Endothelial cell of umbilical vein (primary cell): ENCODE results near the gene PRC1. TPM values are rescaled to one million over a fixed set of nuclear protein-coding genes. Genes with fewer than 3 reads are reported as not detected.

ENCODE experiments used
- BruUV-seq: library from RNA; stranded (reverse); fragments of 400-500 nt; replicated peaks from 2 replicates; lab custom pipeline; 2021; lab: Mats Ljungman, UMichigan
- CTCF ChIA-PET: fragments of 300-600, 350-600 bp; sonication (Branson Sonifier 250); formaldehyde crosslinking; loops from one replicate; lab custom pipeline; 2021; ENCODE audit warnings: antibody characterized with exemption, inconsistent platforms; lab: Charles Lee
- POLR2A ChIA-PET: fragments of 300-600, 350-600 bp; sonication (Branson Sonifier 250); formaldehyde crosslinking; loops from one replicate; lab custom pipeline; 2021; ENCODE audit warnings: antibody characterized with exemption, inconsistent platforms; lab: Charles Lee
- DNase-seq: peaks from one replicate; pipeline ENCODE4 v3.0.0-alpha.2; 2011; ENCODE audit warnings: low read depth, low spot score
- FAIRE-seq: peaks from 2 replicates; lab custom pipeline; 2011; peaks lifted over from hg19 to GRCh38; lab: Jason Lieb, UNC
- H2AFZ ChIP-seq: 2 replicates; pipeline ENCODE4 v1.6.0; 2012; ENCODE audit warnings: low read depth, low read length, control low read depth, inconsistent platforms
- H3K27ac ChIP-seq: 2 replicates; pipeline ENCODE4 v1.5.1; 2011; ENCODE audit warnings: low read depth, mild to moderate bottlenecking, control low read depth, low read length, moderate library complexity; ENCODE audit not compliant: insufficient read depth
- H3K27me3 ChIP-seq, 2 experiments: 2 replicates each; pipeline versions ENCODE4 v1.6.0 to v1.6.1; 2011; ENCODE audit warnings: low read length in 2 of 2, mixed read lengths in 1 of 2; ENCODE audit not compliant: control insufficient read depth in 2 of 2, insufficient read depth in 2 of 2
- H3K36me3 ChIP-seq, 2 experiments: 2 replicates in 1 of 2; 3 replicates in 1 of 2; pipeline ENCODE4 v1.5.1; 2011; ENCODE audit warnings: low read length in 2 of 2, mild to moderate bottlenecking in 1 of 2, moderate library complexity in 1 of 2; ENCODE audit not compliant: control insufficient read depth in 2 of 2, insufficient read depth in 2 of 2; ENCODE audit errors: extremely low read depth in 1 of 2
- H3K4me1 ChIP-seq: 3 replicates; pipeline ENCODE4 v1.5.1; 2011; ENCODE audit warnings: mild to moderate bottlenecking, low read length; ENCODE audit not compliant: control insufficient read depth, insufficient read depth; ENCODE audit errors: extremely low read depth
- H3K4me2 ChIP-seq: 2 replicates; pipeline ENCODE4 v1.6.1; 2011; ENCODE audit warnings: low read length, control low read depth, mixed read lengths; ENCODE audit not compliant: insufficient read depth
- H3K4me3 ChIP-seq, 3 experiments: fragments of 200-600 bp in 1 of 3; sonication (generic), shearing (Covaris generic) in 1 of 3; replicated peaks in 1 of 3; 2 replicates each; pipeline ENCODE4 v1.5.1; 2011 to 2016; ENCODE audit warnings: control low read depth in 3 of 3, low read length in 3 of 3, mild to moderate bottlenecking in 2 of 3, inconsistent platforms in 1 of 3, low read depth in 1 of 3, moderate library complexity in 1 of 3; ENCODE audit not compliant: insufficient read depth in 1 of 3
- H3K79me2 ChIP-seq: 2 replicates; pipeline ENCODE4 v1.6.0; 2012; ENCODE audit warnings: low read length, inconsistent platforms; ENCODE audit not compliant: control insufficient read depth, insufficient read depth
- H3K9ac ChIP-seq: replicated peaks from 2 replicates; pipeline ENCODE3; 2011; ENCODE audit warnings: low read length, control low read depth; ENCODE audit not compliant: insufficient read depth; ENCODE audit errors: extremely low read depth
- H3K9me1 ChIP-seq: replicated peaks from 3 replicates; pipeline ENCODE4 v1.6.0; 2011; ENCODE audit warnings: mild to moderate bottlenecking, low read length; ENCODE audit not compliant: control insufficient read depth, insufficient read depth; ENCODE audit errors: extremely low read depth
- H3K9me3 ChIP-seq: replicated peaks from 2 replicates; pipeline ENCODE4 v1.5.1; 2012; ENCODE audit warnings: low read length, inconsistent platforms; ENCODE audit not compliant: control insufficient read depth, insufficient read depth
- H4K20me1 ChIP-seq: replicated peaks from 2 replicates; pipeline ENCODE3; 2011; ENCODE audit warnings: mild to moderate bottlenecking, low read length; ENCODE audit not compliant: control insufficient read depth, insufficient read depth; ENCODE audit errors: extremely low read depth
- CTCF ChIP-seq, 2 donors: IDR thresholded peaks; 1 replicate in 1 of 2; 2 replicates in 1 of 2; pipeline ENCODE4 v1.5.1; 2011; ENCODE audit warnings: low read length in 2 of 2, mild to moderate bottlenecking in 2 of 2, moderate library complexity in 2 of 2, control low read depth in 1 of 2, inconsistent platforms in 1 of 2, low read depth in 1 of 2; ENCODE audit not compliant: insufficient read depth in 1 of 2; ENCODE audit errors: extremely low read depth in 1 of 2
- EZH2 ChIP-seq: IDR thresholded peaks from 2 replicates; pipeline ENCODE4 v1.6.1; 2012; ENCODE audit warnings: borderline replicate concordance, low read depth, mild to moderate bottlenecking, moderate library complexity, low read length, inconsistent platforms; ENCODE audit not compliant: severe bottlenecking
- FOS ChIP-seq: IDR thresholded peaks from 2 replicates; pipeline ENCODE4 v1.6.1; 2011; ENCODE audit warnings: mild to moderate bottlenecking, low read length, moderate library complexity, borderline replicate concordance; ENCODE audit not compliant: insufficient read depth
- GATA2 ChIP-seq: IDR thresholded peaks from 2 replicates; pipeline ENCODE4 v1.7.0; 2011; ENCODE audit warnings: low read depth, mild to moderate bottlenecking, moderate library complexity, mixed read lengths, low read length; ENCODE audit not compliant: insufficient read length, insufficient read depth
- MYC ChIP-seq: IDR thresholded peaks from one replicate; pipeline ENCODE4 v1.6.1; 2011; ENCODE audit warnings: mild to moderate bottlenecking, low read depth, low read length
- POLR2A ChIP-seq: IDR thresholded peaks from 2 replicates; pipeline ENCODE4 v1.6.1; 2012; ENCODE audit warnings: low read depth, mild to moderate bottlenecking, control low read depth, low read length
- dilution Hi-C: fragments of 300-500 bp; cut with MboI; formaldehyde crosslinking; loops from one replicate; pipeline ENCODE4 v1.15.0; 2019; ENCODE audit warnings: low sequenced_read_pairs; ENCODE audit not compliant: extremely low pct_ligation_motif_present
- intact Hi-C: fragments of 100-400 bp; cut with micrococcal nuclease; formaldehyde crosslinking; loops from one replicate; pipeline ENCODE4 v1.10.0; 2022
- polyA plus RNA-seq, 4 experiments: library from polyadenylated mRNA; depleted of rRNA in 3 of 4; stranded (reverse) in 3 of 4; unstranded in 1 of 4; fragments of >200 nt; gene quantifications; 2 replicates each; pipeline versions ENCODE4 v1.2.1 to v1.2.3, GENCODE V29; 2011 to 2012; ENCODE audit warnings: missing spikeins in 1 of 4
- total RNA-seq: library from RNA; stranded (reverse); gene quantifications from 2 replicates; pipeline ENCODE4 v1.2.3, GENCODE V29; 2021

PRC1 gene
- total and polyA plus RNA-seq, 2 donors (not counting 3 experiments of a cell fraction or from before 2014, with no cell fraction given): 171 to 280 TPM

GRCh38 chr15:90918835-90919234, 75.5 kb downstream of the PRC1 start:
- no TSS peak for BruUV-seq
- no peaks in the 10 kb centered on the region for H3K9me3 ChIP-seq
- H3K4me2 ChIP-seq: no peak overlapping the region
- DNase-seq (no peak), FAIRE-seq (no peak)
- no peaks in the 10 kb centered on the region for H3K9me1 ChIP-seq
- TF ChIP-seq CTCF (IDR thresholded peaks at IDR 0.05; ENCODE audit: extremely low read depth in 1 of 2, insufficient read depth in 1 of 2, low read depth in 1 of 2, low read length in 2 of 2): no peak
- TF ChIP-seq FOS: no peak
- TF ChIP-seq POLR2A: no peak
- no peak for TF ChIP-seq EZH2
- TF ChIP-seq GATA2: no peak
- no peak for TF ChIP-seq MYC
- no peak overlapping the region for H3K4me3 ChIP-seq
- ChIA-PET CTCF (interaction anchor here (2.0 kb wide), 1 partner anchor 13 kb away, joined by 8 read pairs; the partner anchor contains the start of gene HDDC3), POLR2A (no interaction called here)
- intact Hi-C loops (no loop called here), dilution Hi-C loops (no loop called here)
- no peaks in the 10 kb centered on the region for H4K20me1 ChIP-seq
- no peak overlapping the region for H2AFZ ChIP-seq
- no peak overlapping the region for H3K27ac ChIP-seq
- peaks cover 2 to 42% of the 10 kb centered on the region in 2 experiments for H3K36me3 ChIP-seq
- H3K4me1 ChIP-seq: no peaks in the 10 kb centered on the region
- no peaks in the 10 kb centered on the region for H3K79me2 ChIP-seq
- no peaks in the 10 kb centered on the region for H3K27me3 ChIP-seq
- no peak overlapping the region for H3K9ac ChIP-seq
